ENCODE data around the gene DCAF10. TPM values are rescaled to one million over a fixed set of nuclear protein-coding genes. Genes with fewer than 3 reads are reported as not detected.

DCAF10 gene
- total RNA-seq, 1 experiment from 2014 or later = 11.8 TPM

DNA sequence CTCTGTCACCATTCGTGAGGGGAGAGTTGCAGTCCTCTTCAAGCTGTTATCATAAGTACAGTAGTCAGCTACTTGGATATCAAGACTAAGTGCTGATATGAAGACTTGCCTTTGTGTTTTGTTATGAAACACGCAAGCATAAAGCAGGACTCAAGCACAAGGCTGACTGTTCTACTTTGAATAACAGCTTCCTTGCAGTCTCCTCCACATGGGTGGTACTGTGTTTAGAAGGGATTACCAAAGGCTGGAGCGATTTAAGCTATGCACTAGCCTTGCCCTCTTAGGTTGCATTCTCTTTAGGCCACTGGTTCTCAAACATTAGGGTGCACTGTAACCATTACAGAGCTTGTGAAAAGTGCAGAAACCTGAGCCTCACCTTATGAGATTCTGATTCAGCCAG is 61.9 kb downstream of the DCAF10 start:
- intact Hi-C loops (cut with micrococcal nuclease) = no loop called here
- DNase-seq (no peak), ATAC-seq (no peak)
- no peaks in the 10 kb centered on the region for H3K27me3 ChIP-seq (ENCODE audit: low read length)
- H3K9ac ChIP-seq (ENCODE audit: low read length) = no peak overlapping the region
- BruUV-seq (replicated peaks) = no TSS peak
- CTCF ChIA-PET = no interaction called here
- no peaks in the 10 kb centered on the region for H3K9me2 ChIP-seq (replicated peaks; ENCODE audit: low read length)
- TF ChIP-seq EZH2 (IDR thresholded peaks at IDR 0.05; ENCODE audit: low read length, unreplicated experiment) = no peak
- TF ChIP-seq, protein P1, sequence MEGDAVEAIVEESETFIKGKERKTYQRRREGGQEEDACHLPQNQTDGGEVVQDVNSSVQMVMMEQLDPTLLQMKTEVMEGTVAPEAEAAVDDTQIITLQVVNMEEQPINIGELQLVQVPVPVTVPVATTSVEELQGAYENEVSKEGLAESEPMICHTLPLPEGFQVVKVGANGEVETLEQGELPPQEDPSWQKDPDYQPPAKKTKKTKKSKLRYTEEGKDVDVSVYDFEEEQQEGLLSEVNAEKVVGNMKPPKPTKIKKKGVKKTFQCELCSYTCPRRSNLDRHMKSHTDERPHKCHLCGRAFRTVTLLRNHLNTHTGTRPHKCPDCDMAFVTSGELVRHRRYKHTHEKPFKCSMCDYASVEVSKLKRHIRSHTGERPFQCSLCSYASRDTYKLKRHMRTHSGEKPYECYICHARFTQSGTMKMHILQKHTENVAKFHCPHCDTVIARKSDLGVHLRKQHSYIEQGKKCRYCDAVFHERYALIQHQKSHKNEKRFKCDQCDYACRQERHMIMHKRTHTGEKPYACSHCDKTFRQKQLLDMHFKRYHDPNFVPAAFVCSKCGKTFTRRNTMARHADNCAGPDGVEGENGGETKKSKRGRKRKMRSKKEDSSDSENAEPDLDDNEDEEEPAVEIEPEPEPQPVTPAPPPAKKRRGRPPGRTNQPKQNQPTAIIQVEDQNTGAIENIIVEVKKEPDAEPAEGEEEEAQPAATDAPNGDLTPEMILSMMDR (conservative IDR thresholded peaks at IDR 0.05; ENCODE audit: low read depth, low read length) = no peak
- TF ChIP-seq EZH2phosphoT487 (IDR thresholded peaks at IDR 0.05; ENCODE audit: borderline replicate concordance, low read length) = no peak
- peaks cover 4% of the 10 kb centered on the region for H3K36me3 ChIP-seq (ENCODE audit: low read depth, low read length)
- H4K20me1 ChIP-seq (ENCODE audit: low read length) = no peaks in the 10 kb centered on the region
- H3K9me3 ChIP-seq (ENCODE audit: low read length) = no peaks in the 10 kb centered on the region
- no peak overlapping the region for H3K4me3 ChIP-seq (ENCODE audit: low read length)
- no peak overlapping the region for H3K4me2 ChIP-seq (ENCODE audit: low read length)
- no peaks in the 10 kb centered on the region for H3K79me2 ChIP-seq (ENCODE audit: low read length)
- no peak overlapping the region for H2AFZ ChIP-seq (ENCODE audit: low read length)
- H3K4me1 ChIP-seq (ENCODE audit: insufficient read depth, low read length) = no peaks in the 10 kb centered on the region
- H3K27ac ChIP-seq (ENCODE audit: low read length) = no peak overlapping the region
- no peaks in the 10 kb centered on the region for H3F3A ChIP-seq (ENCODE audit: low read length, unreplicated experiment)
- POLR2A ChIA-PET (ENCODE audit: unreplicated experiment) = no interaction called here

DNA sequence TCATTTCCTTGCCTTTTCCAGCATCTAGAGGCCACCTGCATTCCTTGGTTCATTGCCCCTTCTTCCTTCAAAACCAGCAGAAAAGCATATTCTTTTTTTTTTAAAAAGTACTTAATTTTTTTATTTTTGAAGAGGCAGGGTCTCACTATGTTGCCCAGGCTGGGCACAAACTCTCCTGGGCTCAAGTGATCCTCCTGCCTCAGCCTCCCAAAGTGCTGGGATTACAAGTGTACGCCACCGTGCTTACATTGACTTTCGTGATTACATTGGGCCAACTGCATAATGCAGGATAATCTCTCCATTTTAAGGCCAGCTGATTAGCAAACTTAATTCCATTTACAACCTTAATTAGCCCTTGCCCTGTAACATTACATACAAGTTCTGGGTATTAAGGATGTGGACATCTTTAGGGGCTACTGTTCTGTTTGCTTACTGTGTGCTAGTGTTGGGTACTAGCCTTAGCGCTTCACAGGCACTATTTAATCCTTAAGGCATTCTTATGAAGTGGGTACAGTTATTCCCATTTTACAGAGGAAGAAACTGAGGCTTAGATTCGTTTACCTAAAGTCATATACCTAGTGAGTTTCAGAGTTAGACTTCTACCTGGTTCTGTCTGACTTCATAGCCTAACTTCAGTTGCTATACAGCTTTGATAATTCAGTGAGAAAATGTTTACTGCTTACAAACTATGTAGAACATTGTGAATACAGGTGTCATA is 69.6 kb downstream of the DCAF10 start:
- ATAC-seq (no peak), DNase-seq (no peak)
- Histone ChIP-seq H2AFZ (ENCODE audit: low read length) (no peak overlapping the region), H3K9me2 (replicated peaks; ENCODE audit: low read length) (no peaks in the 10 kb centered on the region), H3F3A (ENCODE audit: low read length, unreplicated experiment) (no peaks in the 10 kb centered on the region), H3K27me3 (ENCODE audit: low read length) (no peaks in the 10 kb centered on the region), H3K79me2 (ENCODE audit: low read length) (no peaks in the 10 kb centered on the region), H3K4me3 (ENCODE audit: low read length) (no peak overlapping the region), H3K4me1 (ENCODE audit: insufficient read depth, low read length) (no peaks in the 10 kb centered on the region), H3K9me3 (ENCODE audit: low read length) (no peaks in the 10 kb centered on the region), H3K4me2 (ENCODE audit: low read length) (no peak overlapping the region), H3K27ac (ENCODE audit: low read length) (no peak overlapping the region), H4K20me1 (ENCODE audit: low read length) (no peaks in the 10 kb centered on the region), H3K9ac (ENCODE audit: low read length) (no peak overlapping the region), H3K36me3 (ENCODE audit: low read depth, low read length) (no peaks in the 10 kb centered on the region)
- no TSS peak for BruUV-seq (replicated peaks)
- intact Hi-C loops (cut with micrococcal nuclease) = no loop called here
- ChIA-PET CTCF (no interaction called here), POLR2A (ENCODE audit: unreplicated experiment) (no interaction called here)
- no peak for TF ChIP-seq EZH2 (IDR thresholded peaks at IDR 0.05; ENCODE audit: low read length, unreplicated experiment)
- TF ChIP-seq EZH2phosphoT487 (IDR thresholded peaks at IDR 0.05; ENCODE audit: borderline replicate concordance, low read length) = no peak
- TF ChIP-seq, protein P1 (conservative IDR thresholded peaks at IDR 0.05; ENCODE audit: low read depth, low read length) = no peak

DNA sequence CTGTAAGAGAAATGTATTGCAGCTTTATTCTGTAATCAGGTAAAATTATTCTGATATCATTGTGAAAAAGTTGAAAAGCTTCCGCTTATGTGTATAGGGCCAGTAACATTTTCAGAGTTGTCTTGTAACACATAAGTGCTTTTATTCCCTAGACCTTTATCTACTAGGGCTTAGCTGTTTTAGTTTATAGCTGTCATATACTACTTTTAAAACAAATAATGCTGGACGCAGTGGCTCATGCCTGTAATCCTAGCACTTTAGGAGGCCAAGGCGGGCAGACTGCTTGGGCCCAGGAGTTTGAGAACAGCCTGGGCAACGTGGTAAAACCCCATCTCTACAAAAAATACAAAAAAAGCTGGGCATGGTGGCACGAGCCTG is 70.2 kb downstream of the DCAF10 start:
- ChIA-PET CTCF (no interaction called here), POLR2A (ENCODE audit: unreplicated experiment) (no interaction called here)
- Histone ChIP-seq H3K9me3 (ENCODE audit: low read length) (no peaks in the 10 kb centered on the region), H3K4me3 (ENCODE audit: low read length) (no peak overlapping the region), H3K27me3 (ENCODE audit: low read length) (no peaks in the 10 kb centered on the region), H3K4me1 (ENCODE audit: insufficient read depth, low read length) (no peaks in the 10 kb centered on the region), H3K79me2 (ENCODE audit: low read length) (no peaks in the 10 kb centered on the region), H3K9ac (ENCODE audit: low read length) (no peak overlapping the region), H3K36me3 (ENCODE audit: low read depth, low read length) (no peaks in the 10 kb centered on the region), H4K20me1 (ENCODE audit: low read length) (no peaks in the 10 kb centered on the region), H3F3A (ENCODE audit: low read length, unreplicated experiment) (no peaks in the 10 kb centered on the region), H2AFZ (ENCODE audit: low read length) (no peak overlapping the region), H3K9me2 (replicated peaks; ENCODE audit: low read length) (no peaks in the 10 kb centered on the region), H3K4me2 (ENCODE audit: low read length) (no peak overlapping the region), H3K27ac (ENCODE audit: low read length) (no peak overlapping the region)
- DNase-seq (no peak), ATAC-seq (no peak)
- no TSS peak for BruUV-seq (replicated peaks)
- TF ChIP-seq EZH2phosphoT487 (IDR thresholded peaks at IDR 0.05; ENCODE audit: borderline replicate concordance, low read length) = no peak
- TF ChIP-seq, protein P1 (conservative IDR thresholded peaks at IDR 0.05; ENCODE audit: low read depth, low read length) = no peak
- no peak for TF ChIP-seq EZH2 (IDR thresholded peaks at IDR 0.05; ENCODE audit: low read length, unreplicated experiment)
- intact Hi-C loops (cut with micrococcal nuclease) = no loop called here
